HepG2 (cell line): ENCODE measurements around the gene PIGL. TPM values are rescaled to one million over a fixed set of nuclear protein-coding genes. Genes with fewer than 3 reads are reported as not detected.
A peak's percentile ranks its signal among the peaks of the same experiment; 100 is the strongest.

Source experiments
- ATAC-seq: fragments of 200-7000 bp; cut with Tn5 transposase; 3 replicates; pipeline ENCODE4 v1.9.1; 2020; ENCODE audit warnings: mild to moderate bottlenecking, moderate library complexity
- BruUV-seq: library from RNA; stranded (reverse); fragments of 400-500 nt; replicated peaks from 2 replicates; lab custom pipeline; 2021; lab: Mats Ljungman, UMichigan
- CTCF ChIA-PET: fragments of 300-600 bp; formaldehyde crosslinking; extraction: SDS; loops from one replicate; lab custom pipeline; 2021; ENCODE audit warnings: low total read pairs, inconsistent platforms, low intra/inter-chr PET ratio; lab: Yijun Ruan, JAX
- POLR2A ChIA-PET: fragments of 350-600 bp; sonication (Branson Sonifier 250); formaldehyde crosslinking; loops from one replicate; lab custom pipeline; 2020; ENCODE audit warnings: antibody characterized with exemption, inconsistent platforms; lab: Yijun Ruan, JAX
- DNase-seq: peaks from one replicate; pipeline ENCODE4 v3.0.0-alpha.2; 2015; ENCODE audit warnings: low spot score
- FAIRE-seq: peaks from 3 replicates; lab custom pipeline; 2011; peaks lifted over from hg19 to GRCh38; lab: Jason Lieb, UNC
- H2AFZ ChIP-seq: one replicate; pipeline ENCODE4 v1.6.1; 2011; ENCODE audit warnings: low read length, inconsistent platforms
- H3K27ac ChIP-seq: fragments of 300-600 bp; 3 replicates; pipeline ENCODE4 v1.8.0; 2011; ENCODE audit warnings: mixed run types, mild to moderate bottlenecking, mixed read lengths, low read length, inconsistent platforms; ENCODE audit not compliant: insufficient read depth; ENCODE audit errors: extremely low read length
- H3K27me3 ChIP-seq, 2 experiments: fragments of 200-600 bp in 1 of 2; 2 replicates in 1 of 2; 3 replicates in 1 of 2; pipeline versions ENCODE4 v1.6.0 to v1.8.0; 2011; ENCODE audit warnings: low read length in 2 of 2, mild to moderate bottlenecking in 2 of 2, moderate library complexity in 2 of 2, inconsistent platforms in 1 of 2; ENCODE audit not compliant: insufficient read depth in 2 of 2, control insufficient read depth in 1 of 2
- H3K36me3 ChIP-seq, 2 experiments: fragments of 200-600 bp in 1 of 2; replicated peaks in 1 of 2; 2 replicates in 1 of 2; 3 replicates in 1 of 2; pipeline versions ENCODE4 v1.5.1 to v1.8.0; 2011; ENCODE audit warnings: low read length in 2 of 2, inconsistent platforms in 1 of 2; ENCODE audit not compliant: insufficient read depth in 2 of 2, control insufficient read depth in 1 of 2
- H3K4me1 ChIP-seq: 2 replicates; pipeline ENCODE4 v1.5.1; 2012; ENCODE audit warnings: low read length, inconsistent platforms; ENCODE audit not compliant: insufficient read depth
- H3K4me2 ChIP-seq: 2 replicates; pipeline ENCODE4 v1.6.0; 2011; ENCODE audit warnings: low read depth, low read length, inconsistent platforms
- H3K4me3 ChIP-seq, 3 experiments: fragments of 200-600 bp in 1 of 3; sonication (generic), shearing (Covaris generic) in 1 of 3; replicated peaks in 1 of 3; 2 replicates each; pipeline ENCODE4 v1.5.1; 2011 to 2016; ENCODE audit warnings: low read length in 3 of 3, inconsistent platforms in 2 of 3, low read depth in 2 of 3, mild to moderate bottlenecking in 2 of 3, control low read depth in 1 of 3, mixed read lengths in 1 of 3; ENCODE audit not compliant: insufficient read depth in 1 of 3
- H3K79me2 ChIP-seq: one replicate; pipeline ENCODE4 v1.6.1; 2011; ENCODE audit warnings: low read length, inconsistent platforms; ENCODE audit not compliant: insufficient read depth
- H3K9ac ChIP-seq: 2 replicates; pipeline ENCODE4 v1.6.0; 2011; ENCODE audit warnings: mild to moderate bottlenecking, low read depth, low read length, inconsistent platforms; ENCODE audit not compliant: insufficient read depth
- H3K9me3 ChIP-seq: 2 replicates; pipeline ENCODE4 v1.5.1; 2012; ENCODE audit warnings: mild to moderate bottlenecking, low read length
- H4K20me1 ChIP-seq: 2 replicates; pipeline ENCODE4 v1.6.0; 2011; ENCODE audit warnings: inconsistent platforms, mild to moderate bottlenecking, low read length, moderate library complexity; ENCODE audit not compliant: insufficient read depth
- AGO2 ChIP-seq: fragments of 200-400 bp; formaldehyde crosslinking; optimal IDR thresholded peaks from 2 replicates; pipeline ENCODE3; 2017; ENCODE audit warnings: mild to moderate bottlenecking, low read depth, low read length, moderate library complexity
- POLR2A ChIP-seq, 2 experiments: IDR thresholded peaks; 2 replicates each; pipeline ENCODE4 v1.6.1; 2011; ENCODE audit warnings: low read depth in 2 of 2, low read length in 2 of 2, mild to moderate bottlenecking in 1 of 2, moderate library complexity in 1 of 2; ENCODE audit not compliant: insufficient read depth in 1 of 2
- RBM22 ChIP-seq: fragments of 200-400 bp; formaldehyde crosslinking; optimal IDR thresholded peaks from 2 replicates; pipeline ENCODE3; 2017; ENCODE audit warnings: mild to moderate bottlenecking, low read length, moderate library complexity
- ZNF138 ChIP-seq: sonication (generic); formaldehyde crosslinking; IDR thresholded peaks from 2 replicates; pipeline ENCODE4 v1.5.0; 2020; ENCODE audit warnings: mild to moderate bottlenecking, low read depth, missing genetic modification reagents
- ZNF556 ChIP-seq: sonication (generic); formaldehyde crosslinking; IDR thresholded peaks from 2 replicates; pipeline ENCODE4 v1.4.0; 2020; ENCODE audit warnings: mild to moderate bottlenecking, missing genetic modification reagents, borderline replicate concordance
- WGBS: methylation state at CpG from one replicate; pipeline ENCODE4 v1.1.6; 2017; ENCODE audit warnings: low lambda C conversion rate; 5-methylcytosine and 5-hydroxymethylcytosine counted together
- in situ Hi-C: cut with HindIII; loops from 2 replicates; pipeline ENCODE4 v1.10.0; 2017; ENCODE audit warnings: low pct_unique_long_range_greater_than_20kb; ENCODE audit not compliant: extremely low pct_ligation_motif_present
- intact Hi-C: fragments of 100-400 bp; cut with micrococcal nuclease; formaldehyde crosslinking; loops from one replicate; pipeline ENCODE4 v1.10.0; 2022; ENCODE audit not compliant: unreplicated experiment
- polyA plus RNA-seq, 8 experiments: library from polyadenylated mRNA; depleted of rRNA in 3 of 8; stranded (reverse) in 7 of 8; unstranded in 1 of 8; fragments of >200 nt; fragmentation: Illumina TruSeq in 4 of 8; extraction: Trizol in 4 of 8; gene quantifications; 2 replicates each; pipeline versions ENCODE4 v1.2.1 to v1.2.3, GENCODE V29; 2011 to 2016; ENCODE audit warnings: low read depth in 4 of 8, missing spikeins in 1 of 8, mixed read lengths in 1 of 8; ENCODE audit not compliant: insufficient read depth in 1 of 8
- total RNA-seq, 5 experiments: library from RNA; depleted of rRNA; stranded (reverse); fragments of >200 nt; fragmentation: Illumina TruSeq; extraction: Trizol; gene quantifications; 2 replicates each; pipeline ENCODE4 v1.2.3, GENCODE V29; 2016; ENCODE audit warnings: low read depth in 1 of 5

Gene PIGL
- total and polyA plus RNA-seq, 2 of the 13 experiments (the other 11 are each of a cell fraction or from before 2014, with no cell fraction given) = 28.5 to 63.8 TPM

DNA sequence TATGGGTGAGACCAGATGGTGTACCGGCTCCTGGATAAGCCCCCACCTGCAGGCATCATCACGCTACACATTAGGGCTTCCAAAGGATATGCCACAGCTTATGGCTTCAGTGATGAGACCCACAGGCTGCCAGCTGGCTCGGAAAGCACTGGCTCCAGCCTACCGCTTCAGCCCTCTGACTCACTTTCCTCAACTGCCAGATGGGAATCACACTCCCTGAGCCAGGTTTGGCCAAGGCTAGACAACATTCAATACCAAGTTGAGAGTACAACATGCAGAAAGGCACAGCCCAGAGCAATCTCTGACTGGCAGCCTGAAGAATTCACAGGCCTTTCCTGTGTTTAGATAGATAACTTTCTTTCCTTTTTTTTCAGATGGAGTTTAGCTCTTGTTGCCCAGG, 126.0 kb downstream of the PIGL start:
- Histone ChIP-seq H3K27me3 (no peaks in the 10 kb centered on the region), H3K9me3 (no peaks in the 10 kb centered on the region), H3K4me2 (no peak overlapping the region), H2AFZ (no peak overlapping the region), H3K4me1 (no peaks in the 10 kb centered on the region), H3K9ac (no peak overlapping the region), H3K79me2 (no peaks in the 10 kb centered on the region), H3K36me3 (peaks cover 12 to 27% of the 10 kb centered on the region in 2 experiments; a peak in 3 of 5 replicates), H3K27ac (no peak overlapping the region), H4K20me1 (no peaks in the 10 kb centered on the region), H3K4me3 (no peak overlapping the region)
- TF ChIP-seq POLR2A (IDR thresholded peaks at IDR 0.05; ENCODE audit: insufficient read depth in 1 of 2, low read depth in 2 of 2, low read length in 2 of 2) (peak in 1 of 2 experiments; percentile 37; a peak in 1 of 4 replicates), RBM22 (peak; percentile 48), ZNF138 (no peak)
- intact Hi-C loops (no loop called here), in situ Hi-C loops (no loop called here)
- ChIA-PET CTCF (no interaction called here), POLR2A (interaction anchor here (0.9 to 5.1 kb wide), 6 partner anchors 9 to 96 kb away, joined by 3 to 23 read pairs (median 6); partner anchors contain the start of gene CENPV)
- BruUV-seq = no TSS peak
- FAIRE-seq (no peak), DNase-seq (no peak), ATAC-seq (peak; percentile 10; the same call in 2 of the 3 replicates)
- 100% methylated on average over 3 of the region's 4 CpGs for WGBS

DNA sequence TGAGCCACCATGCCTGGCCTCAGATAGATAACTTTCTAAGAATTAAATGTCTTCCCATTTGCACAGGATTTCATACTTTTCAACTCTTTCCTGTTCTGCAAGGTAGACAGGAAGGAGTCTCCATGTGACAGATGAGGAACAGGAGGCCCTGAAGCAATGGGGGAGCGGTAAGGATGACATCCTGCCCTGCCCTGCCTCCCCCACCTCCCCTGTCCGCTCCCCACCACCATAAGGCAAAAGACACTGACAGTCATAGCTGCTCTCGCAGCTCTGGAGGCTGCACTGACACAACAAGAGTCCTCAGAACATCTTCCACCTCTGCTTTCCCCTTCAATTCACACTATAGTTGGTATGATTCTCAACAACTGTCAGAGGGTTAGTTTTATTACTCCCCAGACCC, 126.6 kb downstream of the PIGL start:
- no peak overlapping the region for H3K27ac ChIP-seq
- ATAC-seq = no peak
- peaks cover 16 to 31% of the 10 kb centered on the region in 2 experiments for H3K36me3 ChIP-seq
- POLR2A ChIA-PET = interaction anchor here (2.4 to 5.1 kb wide), 2 partner anchors 30 to 57 kb away, joined by 9 to 23 read pairs; no protein-coding TSS in a partner anchor
- no peaks in the 10 kb centered on the region for H3K27me3 ChIP-seq
- no peaks in the 10 kb centered on the region for H3K79me2 ChIP-seq
- WGBS = 94% methylated on average over 3 of the region's 3 CpGs
- no TSS peak for BruUV-seq
- no peak overlapping the region for H2AFZ ChIP-seq
- TF ChIP-seq ZNF556 (CRISPR knock-in tag) (no peak), AGO2 (peak; percentile 10)
- no peak overlapping the region for H3K4me3 ChIP-seq
- CTCF ChIA-PET = no interaction called here
- no peak for FAIRE-seq
- no peak overlapping the region for H3K9ac ChIP-seq
- H4K20me1 ChIP-seq = no peaks in the 10 kb centered on the region
- DNase-seq = no peak
- no peaks in the 10 kb centered on the region for H3K9me3 ChIP-seq
- H3K4me2 ChIP-seq = no peak overlapping the region
- in situ Hi-C loops = no loop called here
- peaks cover 2% of the 10 kb centered on the region; the same call in 1 of the 2 replicates for H3K4me1 ChIP-seq
- intact Hi-C loops = no loop called here
